Hematopoietic multipotent progenitor cell treated with erythropoietin and hydrocortisone succinate and interleukin-3 and kit ligand, for 17 days (in vitro differentiated cells): ENCODE data around the gene YWHAH.

Experiments
- DNase-seq: peaks from one replicate; pipeline ENCODE4 v3.0.0-alpha.2; 2015; ENCODE audit warnings: low spot score

Gene YWHAH

GRCh38 chr22:31943978-31944699, at the start of gene YWHAH:
Gene YWHAH (plus strand): TSS chr22:31944535. CDS start chr22:31944734, 199 bp downstream.
- peak; percentile 97 for DNase-seq

GRCh38 chr22:31895411-31896123, 48.8 kb upstream of the YWHAH start:
- DNase-seq, result peak; percentile 65

- peak; percentile 18 for DNase-seq
Observed at GRCh38 chr22:31896472-31896871, 47.9 kb upstream of the YWHAH start.

GRCh38 chr22:31897842-31898805, 46.2 kb upstream of the YWHAH start:
- no peak for DNase-seq

GRCh38 chr22:31898926-31899325, 45.4 kb upstream of the YWHAH start:
- no peak for DNase-seq

- DNase-seq, result no peak
Observed at GRCh38 chr22:31899669-31900068, 44.7 kb upstream of the YWHAH start.

- DNase-seq, result no peak
Observed at GRCh38 chr22:31901388-31902137, 42.8 kb upstream of the YWHAH start.

- DNase-seq, result no peak
Observed at GRCh38 chr22:31904651-31905050, 39.7 kb upstream of the YWHAH start.

- no peak for DNase-seq
Observed at GRCh38 chr22:31905356-31905755, 39.0 kb upstream of the YWHAH start.

- DNase-seq, result no peak
Observed at GRCh38 chr22:31906086-31906485, 38.2 kb upstream of the YWHAH start.

GRCh38 chr22:31906569-31906968, 37.8 kb upstream of the YWHAH start:
- DNase-seq, result no peak

- DNase-seq, result no peak
Observed at GRCh38 chr22:31909977-31910376, 34.4 kb upstream of the YWHAH start.

- DNase-seq, result no peak
Observed at GRCh38 chr22:31911565-31912406, 32.5 kb upstream of the YWHAH start.

- no peak for DNase-seq
Observed at GRCh38 chr22:31912407-31912743, 32.0 kb upstream of the YWHAH start.

- DNase-seq, result no peak
Observed at GRCh38 chr22:31915586-31915985, 28.7 kb upstream of the YWHAH start.

GRCh38 chr22:31917227-31917921, 27.0 kb upstream of the YWHAH start:
- DNase-seq, result no peak

GRCh38 chr22:31919730-31920129, 24.6 kb upstream of the YWHAH start:
- DNase-seq, result no peak

- no peak for DNase-seq
Observed at GRCh38 chr22:31920306-31920705, 24.0 kb upstream of the YWHAH start.

- DNase-seq, result no peak
Observed at GRCh38 chr22:31921106-31921505, 23.2 kb upstream of the YWHAH start.

- no peak for DNase-seq
Observed at GRCh38 chr22:31922534-31922933, 21.8 kb upstream of the YWHAH start.
